ENCODE data around the gene PTPRM.
"Not testable (repeated sequence)": the region's sequence is repeated elsewhere in the genome, so short reads cannot be mapped to it uniquely, and the experiment has no call there.

PTPRM gene

DNA sequence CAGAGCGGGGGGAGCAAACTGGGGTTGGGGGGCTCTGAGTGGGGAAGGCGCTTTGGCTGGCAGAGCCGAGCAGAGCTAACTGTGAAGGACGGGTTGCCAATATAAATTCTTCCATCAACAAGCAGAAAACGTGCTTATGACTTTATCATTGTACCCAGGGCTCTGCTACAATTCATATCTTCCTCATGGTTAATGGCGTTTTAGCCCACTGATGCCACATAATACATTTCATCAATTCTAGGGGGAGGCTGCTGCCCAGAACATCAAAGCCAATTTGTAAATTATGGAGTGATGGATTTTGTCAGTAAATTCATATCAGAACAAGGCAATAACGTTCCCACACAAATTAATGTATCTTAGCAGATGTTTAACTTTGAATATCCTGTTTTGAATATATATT lies 866.7 kb downstream of the PTPRM start:
- Histone ChIP-seq H2AFZ (ENCODE audit: low read depth, low read length) (no peak overlapping the region), H3K36me3 (ENCODE audit: insufficient read depth, low read length) (no peaks in the 10 kb centered on the region), H3K4me1 (ENCODE audit: insufficient read depth, low read length) (no peaks in the 10 kb centered on the region), H3K79me2 (ENCODE audit: insufficient read depth, low read length) (no peaks in the 10 kb centered on the region), H3K9ac (ENCODE audit: low read depth, low read length) (no peak overlapping the region), H4K20me1 (ENCODE audit: insufficient read depth, low read length) (no peaks in the 10 kb centered on the region), H3K9me3 (ENCODE audit: insufficient read depth, low read length, severe bottlenecking) (no peaks in the 10 kb centered on the region), H3K27ac (ENCODE audit: low read length) (no peak overlapping the region), H3K27me3 (ENCODE audit: insufficient read depth, low read length, poor library complexity) (no peaks in the 10 kb centered on the region), H3K4me3 (ENCODE audit: low read depth in 1 of 2, low read length in 2 of 2) (no peak overlapping the region), H3K4me2 (ENCODE audit: insufficient read depth, low read length) (no peak overlapping the region)
- DNase-seq (no peak), ATAC-seq (ENCODE audit: insufficient read depth, low read depth) (no peak)
- no peak for TF ChIP-seq EZH2 (IDR thresholded peaks at IDR 0.05; ENCODE audit: borderline replicate concordance, low read depth, low read length, severe bottlenecking)
- TF ChIP-seq, protein P1, sequence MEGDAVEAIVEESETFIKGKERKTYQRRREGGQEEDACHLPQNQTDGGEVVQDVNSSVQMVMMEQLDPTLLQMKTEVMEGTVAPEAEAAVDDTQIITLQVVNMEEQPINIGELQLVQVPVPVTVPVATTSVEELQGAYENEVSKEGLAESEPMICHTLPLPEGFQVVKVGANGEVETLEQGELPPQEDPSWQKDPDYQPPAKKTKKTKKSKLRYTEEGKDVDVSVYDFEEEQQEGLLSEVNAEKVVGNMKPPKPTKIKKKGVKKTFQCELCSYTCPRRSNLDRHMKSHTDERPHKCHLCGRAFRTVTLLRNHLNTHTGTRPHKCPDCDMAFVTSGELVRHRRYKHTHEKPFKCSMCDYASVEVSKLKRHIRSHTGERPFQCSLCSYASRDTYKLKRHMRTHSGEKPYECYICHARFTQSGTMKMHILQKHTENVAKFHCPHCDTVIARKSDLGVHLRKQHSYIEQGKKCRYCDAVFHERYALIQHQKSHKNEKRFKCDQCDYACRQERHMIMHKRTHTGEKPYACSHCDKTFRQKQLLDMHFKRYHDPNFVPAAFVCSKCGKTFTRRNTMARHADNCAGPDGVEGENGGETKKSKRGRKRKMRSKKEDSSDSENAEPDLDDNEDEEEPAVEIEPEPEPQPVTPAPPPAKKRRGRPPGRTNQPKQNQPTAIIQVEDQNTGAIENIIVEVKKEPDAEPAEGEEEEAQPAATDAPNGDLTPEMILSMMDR (IDR thresholded peaks at IDR 0.05; ENCODE audit: borderline replicate concordance, extremely low read depth, low read length, poor library complexity, severe bottlenecking), result no peak

DNA sequence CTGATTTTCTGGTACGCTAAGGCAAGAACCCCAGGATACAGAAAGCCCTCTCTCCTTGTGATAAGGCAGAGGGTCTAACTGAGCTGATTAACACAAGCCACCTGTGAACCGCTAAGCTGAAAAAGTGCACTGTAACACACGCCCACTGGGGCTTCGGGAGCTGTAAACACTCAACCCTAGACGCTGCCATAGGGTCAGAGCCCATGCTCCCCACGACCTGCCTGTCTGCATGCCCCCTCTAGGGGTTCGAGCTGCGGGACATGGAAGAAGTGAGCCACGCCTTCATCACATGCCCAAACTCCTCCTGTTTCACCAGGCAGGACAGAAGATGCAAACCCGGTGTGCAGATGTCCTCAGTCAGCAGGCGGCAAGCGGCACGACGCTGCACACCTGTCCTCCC lies 868.3 kb downstream of the PTPRM start:
- H3K4me2 ChIP-seq (ENCODE audit: insufficient read depth, low read length), result no peak overlapping the region
- H3K27me3 ChIP-seq (ENCODE audit: insufficient read depth, low read length, poor library complexity), result no peaks in the 10 kb centered on the region
- TF ChIP-seq, protein P1 (IDR thresholded peaks at IDR 0.05; ENCODE audit: borderline replicate concordance, extremely low read depth, low read length, poor library complexity, severe bottlenecking), result no peak
- no peak for TF ChIP-seq EZH2 (IDR thresholded peaks at IDR 0.05; ENCODE audit: borderline replicate concordance, low read depth, low read length, severe bottlenecking)
- H3K4me1 ChIP-seq (ENCODE audit: insufficient read depth, low read length), result no peaks in the 10 kb centered on the region
- ATAC-seq (ENCODE audit: insufficient read depth, low read depth) (no peak), DNase-seq (no peak)
- no peak overlapping the region for H3K9ac ChIP-seq (ENCODE audit: low read depth, low read length)
- H3K79me2 ChIP-seq (ENCODE audit: insufficient read depth, low read length), result no peaks in the 10 kb centered on the region
- H3K4me3 ChIP-seq (ENCODE audit: low read depth in 1 of 2, low read length in 2 of 2), result no peak overlapping the region
- H3K27ac ChIP-seq (ENCODE audit: low read length), result no peak overlapping the region
- no peak overlapping the region for H2AFZ ChIP-seq (ENCODE audit: low read depth, low read length)
- H3K9me3 ChIP-seq (ENCODE audit: insufficient read depth, low read length, severe bottlenecking), result no peaks in the 10 kb centered on the region
- H3K36me3 ChIP-seq (ENCODE audit: insufficient read depth, low read length), result no peaks in the 10 kb centered on the region
- no peaks in the 10 kb centered on the region for H4K20me1 ChIP-seq (ENCODE audit: insufficient read depth, low read length)

DNA sequence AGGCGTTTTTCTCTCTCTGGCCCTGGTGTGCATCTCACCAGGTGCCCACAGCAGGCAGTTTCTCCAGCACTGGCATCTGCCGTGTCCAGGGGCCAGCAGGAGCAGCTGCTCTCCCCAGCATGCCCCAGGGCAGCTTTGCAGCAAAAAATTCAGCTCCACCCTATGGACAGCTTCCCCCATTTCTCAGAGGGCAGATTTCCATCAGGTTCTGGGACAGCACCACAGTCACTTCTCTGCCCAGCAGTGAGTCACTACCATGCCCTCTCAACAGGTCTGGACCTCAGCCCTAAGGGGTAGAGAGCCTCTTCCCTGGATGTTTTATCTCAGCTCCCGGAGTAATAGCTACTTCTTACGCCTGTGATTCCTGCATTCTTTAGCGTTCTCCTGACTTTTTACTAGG lies 871.9 kb downstream of the PTPRM start:
- H3K9ac ChIP-seq (ENCODE audit: low read depth, low read length), result no peak overlapping the region
- no peaks in the 10 kb centered on the region for H3K27me3 ChIP-seq (ENCODE audit: insufficient read depth, low read length, poor library complexity)
- H3K36me3 ChIP-seq (ENCODE audit: insufficient read depth, low read length), result no peaks in the 10 kb centered on the region
- TF ChIP-seq EZH2 (IDR thresholded peaks at IDR 0.05; ENCODE audit: borderline replicate concordance, low read depth, low read length, severe bottlenecking), result no peak
- TF ChIP-seq, protein P1 (IDR thresholded peaks at IDR 0.05; ENCODE audit: borderline replicate concordance, extremely low read depth, low read length, poor library complexity, severe bottlenecking), result no peak
- no peak overlapping the region for H3K4me2 ChIP-seq (ENCODE audit: insufficient read depth, low read length)
- no peak overlapping the region for H3K4me3 ChIP-seq (ENCODE audit: low read depth in 1 of 2, low read length in 2 of 2)
- no peak for ATAC-seq (ENCODE audit: insufficient read depth, low read depth)
- no peaks in the 10 kb centered on the region for H4K20me1 ChIP-seq (ENCODE audit: insufficient read depth, low read length)
- no peak for DNase-seq
- no peaks in the 10 kb centered on the region for H3K4me1 ChIP-seq (ENCODE audit: insufficient read depth, low read length)
- H3K9me3 ChIP-seq (ENCODE audit: insufficient read depth, low read length, severe bottlenecking), result no peaks in the 10 kb centered on the region
- H2AFZ ChIP-seq (ENCODE audit: low read depth, low read length), result no peak overlapping the region
- H3K27ac ChIP-seq (ENCODE audit: low read length), result no peak overlapping the region
- no peaks in the 10 kb centered on the region for H3K79me2 ChIP-seq (ENCODE audit: insufficient read depth, low read length)

DNA sequence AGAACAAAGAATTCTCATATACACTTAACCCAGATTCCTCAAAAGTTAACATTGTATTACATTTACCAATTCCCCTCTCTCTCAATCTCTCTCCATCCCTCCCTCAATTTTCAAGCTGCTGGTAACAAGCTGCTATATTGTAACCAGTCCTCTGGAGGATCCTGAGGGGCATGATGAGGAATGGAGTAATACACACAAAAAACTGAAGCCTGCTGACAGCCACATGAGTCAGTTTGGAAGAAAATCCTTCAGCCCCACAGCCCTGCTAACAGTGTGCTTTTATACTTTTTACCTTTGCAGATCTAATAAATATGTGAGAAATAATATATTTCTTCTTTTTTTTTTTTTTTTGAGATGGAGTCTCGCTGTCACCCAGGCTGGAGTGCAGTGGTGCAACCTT lies 876.4 kb downstream of the PTPRM start:
- Histone ChIP-seq H3K4me1 (ENCODE audit: insufficient read depth, low read length) (no peaks in the 10 kb centered on the region), H3K9me3 (ENCODE audit: insufficient read depth, low read length, severe bottlenecking) (no peaks in the 10 kb centered on the region), H3K79me2 (ENCODE audit: insufficient read depth, low read length) (no peaks in the 10 kb centered on the region), H3K27me3 (ENCODE audit: insufficient read depth, low read length, poor library complexity) (no peaks in the 10 kb centered on the region), H3K9ac (ENCODE audit: low read depth, low read length) (no peak overlapping the region), H3K4me3 (ENCODE audit: low read depth in 1 of 2, low read length in 2 of 2) (no peak overlapping the region), H2AFZ (ENCODE audit: low read depth, low read length) (no peak overlapping the region), H3K27ac (ENCODE audit: low read length) (no peak overlapping the region), H4K20me1 (ENCODE audit: insufficient read depth, low read length) (no peaks in the 10 kb centered on the region), H3K4me2 (ENCODE audit: insufficient read depth, low read length) (no peak overlapping the region), H3K36me3 (ENCODE audit: insufficient read depth, low read length) (no peaks in the 10 kb centered on the region)
- ATAC-seq (ENCODE audit: insufficient read depth, low read depth), result no peak
- no peak for DNase-seq
- no peak for TF ChIP-seq EZH2 (IDR thresholded peaks at IDR 0.05; ENCODE audit: borderline replicate concordance, low read depth, low read length, severe bottlenecking)
- TF ChIP-seq, protein P1 (IDR thresholded peaks at IDR 0.05; ENCODE audit: borderline replicate concordance, extremely low read depth, low read length, poor library complexity, severe bottlenecking), result no peak

DNA sequence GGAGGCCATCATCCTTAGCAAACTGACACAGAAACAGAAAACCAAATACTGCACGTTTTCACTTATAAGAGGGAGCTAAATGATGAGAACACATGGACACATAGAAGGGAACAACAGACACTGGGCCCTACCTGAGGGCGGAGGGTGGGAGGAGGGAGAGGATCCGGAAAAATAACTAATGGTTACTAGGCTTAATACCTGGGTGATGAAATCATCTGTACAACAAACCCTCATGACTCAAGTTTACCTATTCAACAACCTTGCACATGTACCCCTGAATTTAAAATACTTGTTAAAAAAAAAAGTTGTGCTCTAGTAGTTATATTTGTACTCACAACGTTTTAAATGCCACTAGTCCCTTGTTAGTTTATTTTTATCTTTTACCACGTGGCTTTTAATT lies 879.8 kb downstream of the PTPRM start:
- H3K9ac ChIP-seq (ENCODE audit: low read depth, low read length); H3K27me3 ChIP-seq (ENCODE audit: insufficient read depth, low read length, poor library complexity); H2AFZ ChIP-seq (ENCODE audit: low read depth, low read length); DNase-seq; H3K79me2 ChIP-seq (ENCODE audit: insufficient read depth, low read length); H3K36me3 ChIP-seq (ENCODE audit: insufficient read depth, low read length); ATAC-seq (ENCODE audit: insufficient read depth, low read depth); H4K20me1 ChIP-seq (ENCODE audit: insufficient read depth, low read length); H3K27ac ChIP-seq (ENCODE audit: low read length); H3K9me3 ChIP-seq (ENCODE audit: insufficient read depth, low read length, severe bottlenecking); H3K4me2 ChIP-seq (ENCODE audit: insufficient read depth, low read length); H3K4me1 ChIP-seq (ENCODE audit: insufficient read depth, low read length); H3K4me3 ChIP-seq (ENCODE audit: low read depth in 1 of 2, low read length in 2 of 2): not testable (repeated sequence)

Measured in DND-41 (cell line).